GM18499 (cell line): ENCODE results near the gene SF3B2.
"Not testable (repeated sequence)": the region's sequence is repeated elsewhere in the genome, so short reads cannot be mapped to it uniquely, and the experiment has no call there.

Source experiments
- ATAC-seq: cut with Tn5 transposase; IDR thresholded peaks from one replicate; pipeline ENCODE4 v1.9.1; 2021; ENCODE audit warnings: moderate number of reproducible peaks; ENCODE audit not compliant: insufficient read depth, unreplicated experiment

The SF3B2 gene

GRCh38 chr11:66100272-66101065 lies 48.3 kb downstream of the SF3B2 start:
- no peak for ATAC-seq

- no peak for ATAC-seq
Measured at GRCh38 chr11:66101066-66101464, 48.9 kb downstream of the SF3B2 start.

- ATAC-seq: no peak
Measured at GRCh38 chr11:66104057-66104638, 52.0 kb downstream of the SF3B2 start.

- no peak for ATAC-seq
Measured at GRCh38 chr11:66106786-66107599, 54.8 kb downstream of the SF3B2 start.

- no peak for ATAC-seq
Measured at GRCh38 chr11:66107600-66108510, 55.7 kb downstream of the SF3B2 start.

- no peak for ATAC-seq
Measured at GRCh38 chr11:66109294-66109693, 57.1 kb downstream of the SF3B2 start.

GRCh38 chr11:66111158-66111557 lies 59.0 kb downstream of the SF3B2 start:
- no peak for ATAC-seq

- no peak for ATAC-seq
Measured at GRCh38 chr11:66112041-66112491, 59.9 kb downstream of the SF3B2 start.

GRCh38 chr11:66112601-66113499 lies 60.7 kb downstream of the SF3B2 start:
- ATAC-seq: no peak

GRCh38 chr11:66114957-66115356 lies 62.8 kb downstream of the SF3B2 start:
- ATAC-seq: not testable (repeated sequence)

GRCh38 chr11:66115638-66116301 lies 63.6 kb downstream of the SF3B2 start:
- ATAC-seq: no peak

GRCh38 chr11:66116576-66117361 lies 64.6 kb downstream of the SF3B2 start:
- ATAC-seq: no peak

- no peak for ATAC-seq
Measured at GRCh38 chr11:66118847-66119246, 66.7 kb downstream of the SF3B2 start.
